Heart right ventricle (tissue), 16 donors: ENCODE data around the gene GPR31. TPM values are rescaled to one million over a fixed set of nuclear protein-coding genes. Genes with fewer than 3 reads are reported as not detected.

ENCODE experiments used
- ATAC-seq, 8 donors: fragments of 200-7000 bp; cut with Tn5 transposase; one replicate each; pipeline ENCODE4 v1.9.1; 2020; ENCODE audit warnings: mild to moderate bottlenecking in 8 of 8, moderate library complexity in 8 of 8, moderate number of reproducible peaks in 1 of 8
- DNase-seq, 2 donors: peaks; one replicate each; pipeline ENCODE4 v3.0.0-alpha.2; 2020
- H3K27ac ChIP-seq, 10 donors: fragments of 200-600 bp; sonication (generic) in 2 of 10; one replicate each; pipeline versions ENCODE4 v1.5.0 to v1.8.0; 2020 to 2022; ENCODE audit warnings: mild to moderate bottlenecking in 3 of 10
- H3K27me3 ChIP-seq, 7 donors: fragments of 200-600 bp; one replicate each; pipeline ENCODE4 v1.8.0; 2021 to 2022; ENCODE audit warnings: mild to moderate bottlenecking in 2 of 7
- H3K36me3 ChIP-seq, 9 donors: fragments of 200-600 bp; sonication (generic) in 1 of 9; one replicate each; pipeline versions ENCODE4 v1.5.0 to v1.8.0; 2020 to 2022; ENCODE audit warnings: mild to moderate bottlenecking in 2 of 9
- H3K4me1 ChIP-seq, 9 donors: fragments of 200-600 bp; sonication (generic) in 1 of 9; one replicate each; pipeline versions ENCODE4 v1.5.0 to v1.8.0; 2020 to 2022; ENCODE audit warnings: mild to moderate bottlenecking in 4 of 9
- H3K4me3 ChIP-seq, 10 donors: fragments of 200-600 bp; sonication (generic) in 2 of 10; one replicate each; pipeline versions ENCODE4 v1.5.0 to v1.8.0; 2020 to 2022; ENCODE audit warnings: mild to moderate bottlenecking in 7 of 10, moderate library complexity in 2 of 10
- H3K9me3 ChIP-seq, 11 donors: fragments of 200-600 bp in 10 of 11; sonication (generic) in 2 of 11; one replicate each; pipeline versions ENCODE4 v1.5.0 to v1.8.0; 2013 to 2022; ENCODE audit warnings: mild to moderate bottlenecking in 2 of 11, control low read depth in 1 of 11, moderate library complexity in 1 of 11
- WGBS, 2 donors: extraction: QIAGEN DNeasy Blood & Tissue Kit; methylation state at CpG; one replicate each; pipeline ENCODE4 v1.1.7; 2013; ENCODE audit warnings: inconsistent platforms in 1 of 2; 5-methylcytosine and 5-hydroxymethylcytosine counted together
- intact Hi-C, 10 donors: fragments of 100-400 bp; cut with DNase I; formaldehyde crosslinking; loops; one replicate each; pipeline versions ENCODE4 v1.11.1 to v1.14.2; 2022
- polyA plus RNA-seq, 2 donors: library from polyadenylated mRNA; stranded (reverse); fragments of 200-250 nt; gene quantifications; one replicate each; pipeline ENCODE4 v1.2.3, GENCODE V29; 2013
- total RNA-seq, 10 donors: library from RNA; stranded (reverse); fragmentation: NEBNext Ultra II Directional in 3 of 10; extraction: Animal tissue kit (Norgen Biotek cat#: 25700) in 3 of 10; gene quantifications; one replicate each; pipeline versions ENCODE4 v1.2.1 to v1.2.4, GENCODE V29; 2021 to 2023
- TF ChIP-seq, protein P1 (sequence below), 9 donors: fragments of 200-600 bp; sonication (generic) in 2 of 9; IDR thresholded peaks; one replicate each; pipeline versions ENCODE4 v1.5.0 to v1.8.0; 2021 to 2022; ENCODE audit warnings: antibody characterized with exemption in 9 of 9, mild to moderate bottlenecking in 5 of 9, moderate library complexity in 1 of 9
- donor health status: Arrhythmogenic right ventricular cardiomyopathy.
- donor health status: ischemic (EF 13 %, LVEDD 7.1; RV severe dilation, severe dysfunction).
- donor health status: healthy with polysubstance abuse.
- donor health status: DM: no; HTN: yes; CAD: no.
- donor health status: DM: no; HTN: no; CAD: no.
- donor health status: ischemic (EF 25% LVEDD 6.9; RV normal size, moderate dysfunction).
- donor health status: ischemic (EF 25% LVEDD 5.7; RV mildly dilated, moderate dysfunction).
- donor health status: healthy.
- donor health status: DM: yes; HTN: yes; CAD: no.
- donor health status: Ischemic cardiomyopathy.
- donor health status: ischemic (EF 35%, LVEDD 5.7; RV mildly dilated, moderate dysfunction).
- donor health status: nonischemic (EF 11% LVEDD 7.7; RV severe dilation, severe dysfunction).
- donor health status: DM: yes; HTN: yes; CAD: no.
- donor health status: PGD.
- donor health status: ischemic (EF 29% LVEDD 5.4; RV normal size, mild dysfunction).
- donor health status: nonischemic (EF 23%, LVEDD 6.1; RV moderate dilation, normal function).

GPR31 gene
- total and polyA plus RNA-seq, 12 donors, result not detected

DNA sequence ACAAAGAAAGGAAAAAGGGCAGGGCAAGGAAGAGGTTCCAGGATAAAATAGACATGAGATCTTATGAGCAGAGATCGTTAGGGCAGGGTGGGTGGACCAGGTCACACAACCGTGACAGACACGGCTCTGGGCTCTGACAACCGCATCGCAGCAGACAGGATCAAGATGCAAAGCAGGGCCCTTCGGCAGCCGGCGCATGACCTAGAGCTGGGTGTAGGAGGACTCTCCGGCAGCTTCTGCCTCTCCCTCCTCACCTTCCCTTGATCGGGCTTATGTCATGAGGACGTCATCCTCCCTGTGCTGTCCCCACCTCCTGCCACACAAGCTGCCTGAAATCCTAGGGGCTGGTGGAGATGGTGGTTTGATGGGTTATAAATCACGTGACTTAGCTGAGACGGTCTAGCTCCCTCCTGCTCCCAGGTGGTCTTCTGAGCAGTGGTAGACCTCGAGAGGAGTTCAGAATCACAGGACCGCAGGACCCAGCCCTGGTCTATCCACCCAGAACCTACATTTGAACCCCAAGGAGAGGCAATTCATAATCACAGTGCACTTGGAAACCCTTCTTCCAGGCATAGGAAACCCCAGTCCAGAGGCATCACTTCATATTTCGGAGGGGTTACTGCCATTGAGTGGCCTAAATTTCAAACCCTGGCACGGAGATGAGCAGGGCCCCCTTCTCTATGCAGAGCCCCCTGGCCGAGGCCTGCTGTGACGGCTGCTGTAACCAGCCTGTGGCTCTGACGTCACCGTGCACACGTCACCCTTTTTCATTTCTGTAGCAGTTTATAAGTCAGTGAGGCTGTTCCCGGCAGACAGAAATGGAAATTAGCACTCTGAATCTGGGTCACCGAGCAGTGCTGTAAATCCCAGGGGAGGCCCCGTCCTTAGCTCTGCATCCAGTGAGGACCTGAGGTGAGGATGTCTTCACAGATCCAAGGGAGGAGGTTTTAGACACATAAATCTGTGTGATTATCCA is 43.6 kb downstream of the GPR31 start:
- TF ChIP-seq, protein P1, sequence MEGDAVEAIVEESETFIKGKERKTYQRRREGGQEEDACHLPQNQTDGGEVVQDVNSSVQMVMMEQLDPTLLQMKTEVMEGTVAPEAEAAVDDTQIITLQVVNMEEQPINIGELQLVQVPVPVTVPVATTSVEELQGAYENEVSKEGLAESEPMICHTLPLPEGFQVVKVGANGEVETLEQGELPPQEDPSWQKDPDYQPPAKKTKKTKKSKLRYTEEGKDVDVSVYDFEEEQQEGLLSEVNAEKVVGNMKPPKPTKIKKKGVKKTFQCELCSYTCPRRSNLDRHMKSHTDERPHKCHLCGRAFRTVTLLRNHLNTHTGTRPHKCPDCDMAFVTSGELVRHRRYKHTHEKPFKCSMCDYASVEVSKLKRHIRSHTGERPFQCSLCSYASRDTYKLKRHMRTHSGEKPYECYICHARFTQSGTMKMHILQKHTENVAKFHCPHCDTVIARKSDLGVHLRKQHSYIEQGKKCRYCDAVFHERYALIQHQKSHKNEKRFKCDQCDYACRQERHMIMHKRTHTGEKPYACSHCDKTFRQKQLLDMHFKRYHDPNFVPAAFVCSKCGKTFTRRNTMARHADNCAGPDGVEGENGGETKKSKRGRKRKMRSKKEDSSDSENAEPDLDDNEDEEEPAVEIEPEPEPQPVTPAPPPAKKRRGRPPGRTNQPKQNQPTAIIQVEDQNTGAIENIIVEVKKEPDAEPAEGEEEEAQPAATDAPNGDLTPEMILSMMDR (IDR thresholded peaks at IDR 0.05), result no peak
- WGBS, 2 donors, result 63 to 64% methylated on average over 25 of the region's 25 CpGs
- Histone ChIP-seq H3K4me1 (peaks cover 0 to 10% (median 0%) of the 10 kb centered on the region in 9 donors), H3K9me3 (no peaks in the 10 kb centered on the region), H3K4me3 (no peak overlapping the region), H3K36me3 (no peaks in the 10 kb centered on the region), H3K27ac (no peak overlapping the region), H3K27me3 (peaks cover 0 to 84% (median 45%) of the 10 kb centered on the region in 7 donors)
- intact Hi-C loops, result no loop called here
- DNase-seq (no peak), ATAC-seq (no peak)

DNA sequence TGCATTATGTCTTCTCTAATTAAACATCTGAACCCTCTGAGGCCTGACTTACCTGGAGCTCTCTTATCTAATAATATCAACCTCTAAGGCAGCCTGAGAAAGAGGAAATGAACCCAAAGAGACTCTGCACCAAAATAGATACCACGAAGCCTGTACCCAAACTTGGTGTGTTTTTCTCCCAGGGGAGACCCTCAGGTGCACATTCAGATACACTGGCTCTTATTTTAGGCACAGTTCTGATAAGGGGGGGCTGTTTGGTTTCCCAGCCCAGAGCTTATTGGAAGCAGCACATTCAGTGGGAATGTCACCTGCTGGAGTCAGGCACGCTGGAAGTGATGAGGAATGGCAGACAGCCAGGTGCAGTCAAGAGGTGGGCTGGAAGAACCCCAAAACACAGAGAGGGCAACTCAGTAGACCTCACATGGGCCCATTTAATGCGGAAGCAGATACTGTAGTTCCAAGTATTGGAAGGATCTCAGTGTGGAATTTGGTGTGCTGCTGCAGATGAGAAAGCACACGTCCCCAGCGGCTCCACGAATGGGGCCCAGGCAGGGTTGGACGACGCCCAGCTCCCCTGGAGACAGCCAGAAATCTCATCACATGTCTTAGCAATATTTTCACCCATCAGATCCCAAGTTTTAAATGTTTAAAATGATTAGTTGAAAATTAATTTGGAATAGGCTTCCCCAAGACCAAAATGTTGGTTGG is 44.6 kb downstream of the GPR31 start:
- peaks cover 0 to 87% (median 43%) of the 10 kb centered on the region in 7 donors for H3K27me3 ChIP-seq
- DNase-seq (no peak), ATAC-seq (no peak)
- WGBS, 2 donors, result 49 to 62% methylated on average over 8 of the region's 8 CpGs
- H3K9me3 ChIP-seq, result no peaks in the 10 kb centered on the region
- no peak overlapping the region for H3K27ac ChIP-seq
- no peaks in the 10 kb centered on the region for H3K36me3 ChIP-seq
- H3K4me1 ChIP-seq, result peaks cover 0 to 10% (median 0%) of the 10 kb centered on the region in 9 donors
- H3K4me3 ChIP-seq, result no peak overlapping the region
- intact Hi-C loops, result no loop called here
- TF ChIP-seq, protein P1 (IDR thresholded peaks at IDR 0.05), result no peak

DNA sequence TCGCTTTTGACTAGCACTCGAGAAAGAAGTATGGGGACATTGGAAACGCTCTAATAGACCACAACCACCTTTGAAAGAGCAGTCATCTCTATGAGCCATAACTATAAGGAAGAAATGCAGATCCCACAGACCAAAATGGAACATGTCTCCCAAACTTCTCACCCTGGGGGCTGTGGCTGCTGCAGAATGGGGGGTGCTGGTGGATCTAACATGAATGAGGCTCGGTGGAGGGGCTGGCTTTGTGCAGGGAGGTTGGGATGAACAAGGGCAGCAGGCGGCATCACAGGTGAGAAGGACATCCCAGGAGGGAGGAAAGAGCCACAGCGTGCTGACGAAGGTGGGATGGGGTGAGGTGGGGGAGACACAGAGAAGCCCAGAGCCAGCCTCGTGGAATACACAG is 45.4 kb downstream of the GPR31 start:
- intact Hi-C loops, result no loop called here
- no peak overlapping the region for H3K27ac ChIP-seq
- TF ChIP-seq, protein P1 (IDR thresholded peaks at IDR 0.05), result no peak
- no peak for DNase-seq
- no peaks in the 10 kb centered on the region for H3K36me3 ChIP-seq
- ATAC-seq, result no peak
- peaks cover 0 to 10% (median 0%) of the 10 kb centered on the region in 9 donors for H3K4me1 ChIP-seq
- peaks cover 0 to 84% (median 38%) of the 10 kb centered on the region in 7 donors for H3K27me3 ChIP-seq
- H3K9me3 ChIP-seq, result no peaks in the 10 kb centered on the region
- no peak overlapping the region for H3K4me3 ChIP-seq
- WGBS, 2 donors, result 87 to 88% methylated on average over 8 of the region's 8 CpGs

DNA sequence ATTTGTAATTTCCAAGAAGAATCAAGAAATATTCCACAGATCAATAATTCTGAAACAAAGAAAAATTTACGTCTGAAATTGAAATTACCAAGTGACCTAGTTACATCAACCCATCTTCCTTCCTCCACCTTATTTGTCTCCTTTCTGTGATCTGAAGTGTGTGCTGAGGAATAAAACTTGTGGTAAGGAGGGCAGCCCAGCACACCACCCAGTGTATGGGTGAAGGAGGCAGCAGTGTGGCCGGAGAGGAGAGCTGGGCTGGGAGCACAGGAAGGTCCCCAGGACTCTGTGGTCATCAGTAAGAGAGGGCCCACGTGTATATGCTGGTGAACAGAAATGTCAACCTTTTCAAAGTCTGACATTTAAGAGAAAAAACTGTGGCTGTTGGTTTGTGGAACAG is 46.2 kb downstream of the GPR31 start:
- H3K9me3 ChIP-seq, result no peaks in the 10 kb centered on the region
- no peak overlapping the region for H3K27ac ChIP-seq
- peaks cover 0 to 79% (median 34%) of the 10 kb centered on the region in 7 donors for H3K27me3 ChIP-seq
- no peak for ATAC-seq
- intact Hi-C loops, result no loop called here
- peaks cover 0 to 7% (median 0%) of the 10 kb centered on the region in 9 donors for H3K4me1 ChIP-seq
- no peak overlapping the region for H3K4me3 ChIP-seq
- WGBS, 2 donors, result 68 to 79% methylated on average over 3 of the region's 3 CpGs
- TF ChIP-seq, protein P1 (IDR thresholded peaks at IDR 0.05), result no peak
- no peaks in the 10 kb centered on the region for H3K36me3 ChIP-seq
- no peak for DNase-seq
